ENCODE measurements around the gene LHX4.

GRCh38 chr1:180253585-180254495 is 23.8 kb downstream of the LHX4 start:
- no peak for TF ChIP-seq CTCF (conservative IDR thresholded peaks at IDR 0.05)
- no peak for TF ChIP-seq ZFX (IDR thresholded peaks at IDR 0.05)

Measured in C4-2B (cell line).